Astrocyte of the cerebellum (primary cell): ENCODE measurements around the gene GRIA2.

Experiments used
- DNase-seq: peaks from one replicate; pipeline ENCODE4 v3.0.0-alpha.2; 2011; ENCODE audit warnings: low read depth
- H3K4me3 ChIP-seq: 2 replicates; pipeline ENCODE4 v1.5.1; 2011; ENCODE audit warnings: mild to moderate bottlenecking, low read depth, low read length, moderate library complexity
- CTCF ChIP-seq: IDR thresholded peaks from 2 replicates; pipeline ENCODE4 v1.5.1; 2012; ENCODE audit warnings: low read length, low read depth, moderate library complexity, mild to moderate bottlenecking; ENCODE audit errors: missing control alignments
- in situ Hi-C: cut with HindIII; loops from 2 replicates; pipeline ENCODE4 v1.10.0; 2017; ENCODE audit warnings: low sequenced_read_pairs

The GRIA2 gene

GRCh38 chr4:157204634-157205244 lies 15.8 kb upstream of the GRIA2 start:
- TF ChIP-seq CTCF = no peak
- no peak for DNase-seq
- H3K4me3 ChIP-seq = no peak overlapping the region
- in situ Hi-C loops = no loop called here

GRCh38 chr4:157217708-157218107 lies 2.8 kb upstream of the GRIA2 start:
- no peak overlapping the region for H3K4me3 ChIP-seq
- peak; percentile 51 for TF ChIP-seq CTCF
- in situ Hi-C loops = no loop called here
- peak; percentile 19 for DNase-seq

- TF ChIP-seq CTCF = no peak
- no peak for DNase-seq
- peak overlapping the region; percentile 40 for H3K4me3 ChIP-seq
- in situ Hi-C loops = no loop called here
These were observed 687 bp upstream of the GRIA2 start for GRCh38 chr4:157219711-157220370.

GRCh38 chr4:157221426-157221894 lies 932 bp downstream of the GRIA2 start:
- H3K4me3 ChIP-seq = peak overlapping the region; percentile 59
- no peak for TF ChIP-seq CTCF
- no peak for DNase-seq
- in situ Hi-C loops = no loop called here

GRCh38 chr4:157221895-157222770 lies 1.6 kb downstream of the GRIA2 start:
- TF ChIP-seq CTCF = no peak
- in situ Hi-C loops = no loop called here
- H3K4me3 ChIP-seq = peak overlapping the region; percentile 59
- DNase-seq = no peak

- peak overlapping the region; percentile 59 for H3K4me3 ChIP-seq
- TF ChIP-seq CTCF = no peak
- in situ Hi-C loops = no loop called here
- no peak for DNase-seq
These were observed 2.2 kb downstream of the GRIA2 start for GRCh38 chr4:157222771-157223160.
